ENCODE measurements around the gene MMP7. TPM values are rescaled to one million over a fixed set of nuclear protein-coding genes. Genes with fewer than 3 reads are reported as not detected.
A peak's percentile ranks its signal among the peaks of the same experiment; 100 is the strongest.

The MMP7 gene
- total RNA-seq, 1 donor from 2014 or later = not detected

DNA sequence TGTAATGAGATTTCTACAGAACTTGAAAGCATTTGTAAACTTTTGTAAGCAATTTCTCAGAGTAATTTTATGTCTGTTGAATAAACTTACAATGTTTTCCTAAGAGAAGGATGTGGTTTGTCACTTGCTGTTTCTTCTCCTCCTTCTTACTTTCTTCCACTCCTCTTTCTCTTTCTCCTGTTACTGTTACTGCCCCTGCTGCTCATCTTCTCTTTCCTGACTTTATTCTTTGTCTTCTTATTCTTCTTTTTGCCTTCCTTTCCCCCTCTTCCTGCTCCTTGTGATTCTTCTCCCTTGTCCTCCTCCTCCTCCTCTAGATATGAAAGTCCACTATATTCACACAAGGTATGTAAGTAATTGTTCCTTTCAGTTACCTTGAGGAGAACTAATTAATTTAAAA is 31.1 kb upstream of the MMP7 start:
- H3K4me3 ChIP-seq (ENCODE audit: low read length in 3 of 3) = no peak overlapping the region
- H3K27ac ChIP-seq (ENCODE audit: low read depth, low read length) = no peak overlapping the region

DNA sequence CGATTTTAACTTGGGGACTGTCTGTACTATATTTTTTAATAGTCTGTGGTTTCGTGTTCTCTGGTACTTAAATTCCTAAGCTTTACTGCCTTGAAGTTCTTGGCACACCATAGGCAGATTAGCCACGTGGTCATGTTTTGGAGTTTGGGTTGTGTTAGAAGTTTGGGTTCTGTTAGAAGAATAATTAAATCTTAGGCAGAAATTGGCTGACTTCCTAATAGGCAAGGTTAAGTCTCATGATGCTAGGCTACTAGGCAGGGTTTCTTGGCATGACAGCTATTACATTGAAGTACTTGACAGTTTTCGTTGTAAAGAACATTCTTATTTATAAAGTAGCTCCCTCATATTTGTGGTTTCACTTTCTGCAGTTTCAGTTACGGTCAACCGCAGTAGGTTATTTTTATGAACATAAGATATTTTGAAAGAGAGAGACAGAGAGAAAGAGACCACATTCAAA is 30.0 kb upstream of the MMP7 start:
- Histone ChIP-seq H3K4me3 (ENCODE audit: low read length in 3 of 3) (peak overlapping the region in 2 of 3 donors; percentile 37 to 70), H3K27me3 (ENCODE audit: control insufficient read depth in 3 of 3, insufficient read depth in 3 of 3, low read length in 3 of 3) (no peaks in the 10 kb centered on the region), H3K9me3 (ENCODE audit: control insufficient read depth in 3 of 3, low read length in 3 of 3) (no peaks in the 10 kb centered on the region), H3K36me3 (ENCODE audit: control insufficient read depth in 3 of 3, insufficient read depth in 3 of 3, low read length in 3 of 3) (no peaks in the 10 kb centered on the region), H3K4me1 (ENCODE audit: control insufficient read depth in 3 of 3, insufficient read depth in 3 of 3, low read length in 3 of 3) (no peaks in the 10 kb centered on the region), H3K27ac (ENCODE audit: low read depth, low read length) (no peak overlapping the region), H3K9ac (ENCODE audit: low read depth in 1 of 3, low read length in 3 of 3) (peak overlapping the region in 1 of 3 donors; percentile 57)

More for the DNA sequence above, 31.1 kb upstream of the MMP7 start:
- H3K27me3 ChIP-seq (ENCODE audit: control insufficient read depth in 3 of 3, insufficient read depth in 3 of 3, low read length in 3 of 3) = no peaks in the 10 kb centered on the region
- H3K9me3 ChIP-seq (ENCODE audit: control insufficient read depth in 3 of 3, low read length in 3 of 3) = no peaks in the 10 kb centered on the region
- no peaks in the 10 kb centered on the region for H3K4me1 ChIP-seq (ENCODE audit: control insufficient read depth in 3 of 3, insufficient read depth in 3 of 3, low read length in 3 of 3)
- H3K9ac ChIP-seq (ENCODE audit: low read depth in 1 of 3, low read length in 3 of 3) = no peak overlapping the region
- H3K36me3 ChIP-seq (ENCODE audit: control insufficient read depth in 3 of 3, insufficient read depth in 3 of 3, low read length in 3 of 3) = no peaks in the 10 kb centered on the region

DNA sequence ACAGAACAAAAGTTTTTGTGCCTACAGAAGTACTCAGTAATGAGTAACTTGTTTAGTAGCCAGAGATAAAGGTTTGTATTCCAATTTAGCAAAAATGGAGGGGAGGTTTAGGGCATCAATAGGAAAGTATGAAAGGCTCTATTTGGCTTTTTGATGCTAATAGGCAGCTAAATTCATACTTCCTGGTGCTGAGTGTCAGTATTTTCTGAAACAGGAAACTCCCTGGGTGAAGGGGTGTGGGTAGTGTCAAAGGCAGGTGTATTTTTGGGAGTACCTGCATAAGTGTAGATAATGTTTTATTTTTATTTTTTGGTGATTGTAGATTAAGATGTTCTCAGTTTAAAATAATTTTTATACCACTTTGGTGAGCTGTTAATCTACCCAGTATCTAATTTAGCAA is 29.3 kb upstream of the MMP7 start:
- no peak overlapping the region for H3K27ac ChIP-seq (ENCODE audit: low read depth, low read length)
- H3K9ac ChIP-seq (ENCODE audit: low read depth in 1 of 3, low read length in 3 of 3) = no peak overlapping the region
- no peaks in the 10 kb centered on the region for H3K27me3 ChIP-seq (ENCODE audit: control insufficient read depth in 3 of 3, insufficient read depth in 3 of 3, low read length in 3 of 3)
- H3K9me3 ChIP-seq (ENCODE audit: control insufficient read depth in 3 of 3, low read length in 3 of 3) = no peaks in the 10 kb centered on the region
- no peak overlapping the region for H3K4me3 ChIP-seq (ENCODE audit: low read length in 3 of 3)
- no peaks in the 10 kb centered on the region for H3K4me1 ChIP-seq (ENCODE audit: control insufficient read depth in 3 of 3, insufficient read depth in 3 of 3, low read length in 3 of 3)
- no peaks in the 10 kb centered on the region for H3K36me3 ChIP-seq (ENCODE audit: control insufficient read depth in 3 of 3, insufficient read depth in 3 of 3, low read length in 3 of 3)

DNA sequence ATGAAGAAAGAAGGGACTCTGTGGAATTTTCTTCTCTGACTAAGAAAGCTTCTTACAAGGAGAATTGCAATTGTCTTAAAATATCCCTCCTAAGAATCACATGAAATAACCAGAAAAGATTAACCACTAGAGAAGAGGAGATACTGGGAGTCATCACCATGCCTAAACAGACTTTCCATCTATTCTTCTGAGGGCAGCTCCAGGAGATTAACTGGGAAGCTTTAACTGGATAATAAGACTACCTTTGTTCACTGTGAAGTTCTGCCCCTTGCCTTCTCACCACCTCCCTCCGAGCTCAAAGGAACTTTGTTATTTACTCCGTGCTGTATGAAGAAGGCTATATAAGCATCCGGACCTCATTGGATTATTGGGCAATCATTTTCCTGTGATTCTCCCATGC is 24.5 kb upstream of the MMP7 start:
- no peaks in the 10 kb centered on the region for H3K36me3 ChIP-seq (ENCODE audit: control insufficient read depth in 3 of 3, insufficient read depth in 3 of 3, low read length in 3 of 3)
- no peaks in the 10 kb centered on the region for H3K27me3 ChIP-seq (ENCODE audit: control insufficient read depth in 3 of 3, insufficient read depth in 3 of 3, low read length in 3 of 3)
- H3K27ac ChIP-seq (ENCODE audit: low read depth, low read length) = no peak overlapping the region
- no peaks in the 10 kb centered on the region for H3K4me1 ChIP-seq (ENCODE audit: control insufficient read depth in 3 of 3, insufficient read depth in 3 of 3, low read length in 3 of 3)
- H3K4me3 ChIP-seq (ENCODE audit: low read length in 3 of 3) = no peak overlapping the region
- H3K9me3 ChIP-seq (ENCODE audit: control insufficient read depth in 3 of 3, low read length in 3 of 3) = no peaks in the 10 kb centered on the region
- no peak overlapping the region for H3K9ac ChIP-seq (ENCODE audit: low read depth in 1 of 3, low read length in 3 of 3)

DNA sequence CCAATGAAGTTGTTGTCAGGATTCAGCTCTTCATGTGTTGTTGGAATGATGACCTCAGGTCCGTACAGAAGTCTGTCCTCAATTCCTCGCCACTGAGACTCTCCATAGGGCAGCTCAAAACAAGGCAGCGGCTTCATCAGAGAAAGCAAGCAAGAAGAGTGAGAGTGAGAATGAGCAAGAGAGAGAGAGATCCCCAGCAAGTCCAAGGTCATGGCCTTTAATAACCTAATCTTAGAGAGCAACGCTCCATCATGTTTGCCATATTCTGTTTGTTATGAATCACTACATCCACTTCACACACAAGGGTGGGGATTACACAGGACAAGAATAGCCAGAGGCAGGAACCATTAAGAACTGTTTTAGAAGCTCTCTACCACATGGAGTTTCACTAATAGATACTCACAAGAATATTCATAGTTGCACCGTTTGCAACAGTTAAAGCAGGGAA is 23.3 kb upstream of the MMP7 start:
- no peaks in the 10 kb centered on the region for H3K36me3 ChIP-seq (ENCODE audit: control insufficient read depth in 3 of 3, insufficient read depth in 3 of 3, low read length in 3 of 3)
- no peak overlapping the region for H3K27ac ChIP-seq (ENCODE audit: low read depth, low read length)
- no peaks in the 10 kb centered on the region for H3K27me3 ChIP-seq (ENCODE audit: control insufficient read depth in 3 of 3, insufficient read depth in 3 of 3, low read length in 3 of 3)
- H3K9me3 ChIP-seq (ENCODE audit: control insufficient read depth in 3 of 3, low read length in 3 of 3) = no peaks in the 10 kb centered on the region
- no peaks in the 10 kb centered on the region for H3K4me1 ChIP-seq (ENCODE audit: control insufficient read depth in 3 of 3, insufficient read depth in 3 of 3, low read length in 3 of 3)
- no peak overlapping the region for H3K9ac ChIP-seq (ENCODE audit: low read depth in 1 of 3, low read length in 3 of 3)
- no peak overlapping the region for H3K4me3 ChIP-seq (ENCODE audit: low read length in 3 of 3)

GRCh38 chr11:102552447-102553194 is 22.1 kb upstream of the MMP7 start:
- no peaks in the 10 kb centered on the region for H3K4me1 ChIP-seq (ENCODE audit: control insufficient read depth in 3 of 3, insufficient read depth in 3 of 3, low read length in 3 of 3)
- H3K27ac ChIP-seq (ENCODE audit: low read depth, low read length) = no peak overlapping the region
- no peaks in the 10 kb centered on the region for H3K9me3 ChIP-seq (ENCODE audit: control insufficient read depth in 3 of 3, low read length in 3 of 3)
- H3K36me3 ChIP-seq (ENCODE audit: control insufficient read depth in 3 of 3, insufficient read depth in 3 of 3, low read length in 3 of 3) = no peaks in the 10 kb centered on the region
- no peaks in the 10 kb centered on the region for H3K27me3 ChIP-seq (ENCODE audit: control insufficient read depth in 3 of 3, insufficient read depth in 3 of 3, low read length in 3 of 3)
- H3K9ac ChIP-seq (ENCODE audit: low read depth in 1 of 3, low read length in 3 of 3) = no peak overlapping the region
- H3K4me3 ChIP-seq (ENCODE audit: low read length in 3 of 3) = no peak overlapping the region

- Histone ChIP-seq H3K9ac (ENCODE audit: low read depth in 1 of 3, low read length in 3 of 3) (no peak overlapping the region), H3K9me3 (ENCODE audit: control insufficient read depth in 3 of 3, low read length in 3 of 3) (no peaks in the 10 kb centered on the region), H3K27me3 (ENCODE audit: control insufficient read depth in 3 of 3, insufficient read depth in 3 of 3, low read length in 3 of 3) (no peaks in the 10 kb centered on the region)
Observed at GRCh38 chr11:102552020-102552419, 21.5 kb upstream of the MMP7 start.

GRCh38 chr11:102551169-102551781 is 20.7 kb upstream of the MMP7 start:
- no peak overlapping the region for H3K4me3 ChIP-seq (ENCODE audit: low read length in 3 of 3)

More at GRCh38 chr11:102552020-102552419, 21.5 kb upstream of the MMP7 start:
- no peaks in the 10 kb centered on the region for H3K4me1 ChIP-seq (ENCODE audit: control insufficient read depth in 3 of 3, insufficient read depth in 3 of 3, low read length in 3 of 3)
- H3K4me3 ChIP-seq (ENCODE audit: low read length in 3 of 3) = no peak overlapping the region
- H3K36me3 ChIP-seq (ENCODE audit: control insufficient read depth in 3 of 3, insufficient read depth in 3 of 3, low read length in 3 of 3) = no peaks in the 10 kb centered on the region
- H3K27ac ChIP-seq (ENCODE audit: low read depth, low read length) = no peak overlapping the region

GRCh38 chr11:102546923-102547471 is 16.4 kb upstream of the MMP7 start:
- Histone ChIP-seq H3K4me1 (ENCODE audit: control insufficient read depth in 3 of 3, insufficient read depth in 3 of 3, low read length in 3 of 3) (no peaks in the 10 kb centered on the region), H3K9ac (ENCODE audit: low read depth in 1 of 3, low read length in 3 of 3) (no peak overlapping the region), H3K9me3 (ENCODE audit: control insufficient read depth in 3 of 3, low read length in 3 of 3) (no peaks in the 10 kb centered on the region), H3K27ac (ENCODE audit: low read depth, low read length) (no peak overlapping the region), H3K36me3 (ENCODE audit: control insufficient read depth in 3 of 3, insufficient read depth in 3 of 3, low read length in 3 of 3) (no peaks in the 10 kb centered on the region), H3K27me3 (ENCODE audit: control insufficient read depth in 3 of 3, insufficient read depth in 3 of 3, low read length in 3 of 3) (no peaks in the 10 kb centered on the region), H3K4me3 (ENCODE audit: low read length in 3 of 3) (no peak overlapping the region)

More at GRCh38 chr11:102551169-102551781, 20.7 kb upstream of the MMP7 start:
- H3K27me3 ChIP-seq (ENCODE audit: control insufficient read depth in 3 of 3, insufficient read depth in 3 of 3, low read length in 3 of 3) = no peaks in the 10 kb centered on the region
- no peaks in the 10 kb centered on the region for H3K4me1 ChIP-seq (ENCODE audit: control insufficient read depth in 3 of 3, insufficient read depth in 3 of 3, low read length in 3 of 3)
- no peak overlapping the region for H3K27ac ChIP-seq (ENCODE audit: low read depth, low read length)
- no peaks in the 10 kb centered on the region for H3K9me3 ChIP-seq (ENCODE audit: control insufficient read depth in 3 of 3, low read length in 3 of 3)
- no peak overlapping the region for H3K9ac ChIP-seq (ENCODE audit: low read depth in 1 of 3, low read length in 3 of 3)
- no peaks in the 10 kb centered on the region for H3K36me3 ChIP-seq (ENCODE audit: control insufficient read depth in 3 of 3, insufficient read depth in 3 of 3, low read length in 3 of 3)

DNA sequence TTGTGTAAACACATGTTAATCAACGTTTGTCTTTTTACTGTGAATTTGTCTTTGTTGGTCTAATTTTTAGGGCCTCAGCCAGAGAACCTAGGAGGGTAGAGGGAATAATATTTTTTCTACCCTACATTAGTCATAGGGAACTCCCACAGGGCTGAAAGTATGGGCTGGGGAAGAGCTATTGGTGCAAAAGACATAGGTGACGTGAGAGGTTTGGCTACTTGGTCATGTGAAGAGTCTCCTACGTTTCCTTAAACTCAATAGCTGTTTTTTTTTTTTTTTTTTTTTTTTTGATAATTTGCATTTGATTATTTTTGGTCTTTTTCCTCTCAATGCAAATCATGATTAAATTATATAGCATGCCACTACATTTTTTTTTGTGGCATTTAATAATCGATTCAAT is 15.9 kb upstream of the MMP7 start:
- Histone ChIP-seq H3K4me3 (ENCODE audit: low read length in 3 of 3) (no peak overlapping the region), H3K27me3 (ENCODE audit: control insufficient read depth in 3 of 3, insufficient read depth in 3 of 3, low read length in 3 of 3) (no peaks in the 10 kb centered on the region), H3K9ac (ENCODE audit: low read depth in 1 of 3, low read length in 3 of 3) (no peak overlapping the region), H3K9me3 (ENCODE audit: control insufficient read depth in 3 of 3, low read length in 3 of 3) (no peaks in the 10 kb centered on the region), H3K27ac (ENCODE audit: low read depth, low read length) (no peak overlapping the region), H3K36me3 (ENCODE audit: control insufficient read depth in 3 of 3, insufficient read depth in 3 of 3, low read length in 3 of 3) (no peaks in the 10 kb centered on the region), H3K4me1 (ENCODE audit: control insufficient read depth in 3 of 3, insufficient read depth in 3 of 3, low read length in 3 of 3) (no peaks in the 10 kb centered on the region)

Measured in skeletal muscle tissue (tissue), 4 donors.